OCI-LY3 (cell line): ENCODE results near the gene GJB1.

Experiments used
- H2AFZ ChIP-seq: fragments of 200-600, 300-600 bp; shearing (Covaris generic); 2 replicates; pipeline ENCODE4 v1.6.0; 2014; ENCODE audit warnings: antibody characterized with exemption, low read depth, low read length
- H3K27ac ChIP-seq: fragments of 200-600, 300-600 bp; sonication (generic); 2 replicates; pipeline ENCODE4 v1.5.1; 2014; ENCODE audit warnings: mild to moderate bottlenecking, low read length, moderate library complexity, mixed read lengths
- H3K27me3 ChIP-seq: fragments of 200-600, 300-600 bp; sonication (generic); 2 replicates; pipeline ENCODE4 v1.6.1; 2014; ENCODE audit warnings: low read depth, low read length, mixed read lengths
- H3K36me3 ChIP-seq: fragments of 200-600, 300-600 bp; sonication (generic); replicated peaks from 2 replicates; pipeline ENCODE3; 2014; ENCODE audit warnings: low read depth, low read length, mixed read lengths
- H3K4me1 ChIP-seq: fragments of 300-600, 200-600 bp; sonication (generic); 2 replicates; pipeline ENCODE4 v1.6.1; 2014; ENCODE audit warnings: low read length, mixed read lengths
- H3K4me2 ChIP-seq: fragments of 200-600, 300-600 bp; sonication (generic); 2 replicates; pipeline ENCODE4 v1.6.1; 2014; ENCODE audit warnings: low read length, mixed read lengths
- H3K4me3 ChIP-seq: fragments of 300-600, 200-600 bp; sonication (generic); 2 replicates; pipeline ENCODE4 v1.5.1; 2014; ENCODE audit warnings: antibody characterized with exemption, mild to moderate bottlenecking, low read length, moderate library complexity
- H3K79me2 ChIP-seq: fragments of 300-600, 200-600 bp; shearing (Covaris generic); 2 replicates; pipeline ENCODE4 v1.6.1; 2014; ENCODE audit warnings: mild to moderate bottlenecking, low read length, mixed read lengths
- H3K9ac ChIP-seq: fragments of 300-600, 200-600 bp; shearing (Covaris generic); 2 replicates; pipeline ENCODE4 v1.6.0; 2014; ENCODE audit warnings: mild to moderate bottlenecking, low read length, moderate library complexity
- H3K9me3 ChIP-seq: fragments of 200-600, 300-600 bp; shearing (Covaris generic); 2 replicates; pipeline ENCODE4 v1.6.1; 2014; ENCODE audit warnings: low read length, mixed read lengths; ENCODE audit not compliant: insufficient read depth
- H4K20me1 ChIP-seq: fragments of 200-600, 300-600 bp; sonication (generic); 2 replicates; pipeline ENCODE4 v1.6.1; 2016; ENCODE audit warnings: low read length, mixed read lengths; ENCODE audit not compliant: insufficient read depth
- CTCF ChIP-seq: fragments of 200-600, 300-600 bp; sonication (generic); IDR thresholded peaks from 2 replicates; pipeline ENCODE4 v1.5.1; 2014; ENCODE audit warnings: antibody characterized with exemption, low read length, low read depth
- EZH2phosphoT487 ChIP-seq: fragments of 200-600 bp; shearing (Covaris generic); IDR thresholded peaks from 2 replicates; pipeline ENCODE4 v1.6.1; 2018; ENCODE audit warnings: antibody characterized with exemption, mixed run types, low read depth

GJB1 gene

GRCh38 chrX:71184803-71185495, 38.1 kb upstream of the GJB1 start:
- Histone ChIP-seq H3K9me3 (no peaks in the 10 kb centered on the region), H3K4me3 (no peak overlapping the region), H3K27me3 (no peaks in the 10 kb centered on the region), H3K36me3 (peaks cover 4% of the 10 kb centered on the region), H3K27ac (no peak overlapping the region), H4K20me1 (no peaks in the 10 kb centered on the region), H3K9ac (no peak overlapping the region), H2AFZ (no peak overlapping the region), H3K79me2 (0 out of 2 replicates have a peak, but pooled peaks cover 8% of the 10 kb centered on the region), H3K4me2 (no peak overlapping the region), H3K4me1 (peaks cover 26% of the 10 kb centered on the region)
- TF ChIP-seq CTCF (no peak), EZH2phosphoT487 (no peak)

- Histone ChIP-seq H3K9ac (no peak overlapping the region), H3K27me3 (no peaks in the 10 kb centered on the region), H3K4me3 (no peak overlapping the region), H3K4me1 (peaks cover 6% of the 10 kb centered on the region), H3K79me2 (peaks cover 40% of the 10 kb centered on the region), H3K9me3 (no peaks in the 10 kb centered on the region), H3K4me2 (no peak overlapping the region), H2AFZ (no peak overlapping the region), H3K36me3 (peaks cover 7% of the 10 kb centered on the region), H3K27ac (no peak overlapping the region), H4K20me1 (no peaks in the 10 kb centered on the region)
- TF ChIP-seq CTCF (no peak), EZH2phosphoT487 (no peak)
These were observed 31.8 kb upstream of the GJB1 start for GRCh38 chrX:71191248-71191647.

GRCh38 chrX:71195964-71196649, 26.9 kb upstream of the GJB1 start:
- peaks cover 34% of the 10 kb centered on the region for H3K4me1 ChIP-seq
- H4K20me1 ChIP-seq, result no peaks in the 10 kb centered on the region
- no peak overlapping the region for H3K27ac ChIP-seq
- peak overlapping the region; percentile 84 for H3K4me3 ChIP-seq
- no peak overlapping the region for H2AFZ ChIP-seq
- H3K79me2 ChIP-seq, result peaks cover 41% of the 10 kb centered on the region
- H3K36me3 ChIP-seq, result peaks cover 8% of the 10 kb centered on the region
- H3K9me3 ChIP-seq, result no peaks in the 10 kb centered on the region
- peak overlapping the region; percentile 92; the same call in 1 of the 2 replicates for H3K9ac ChIP-seq
- H3K4me2 ChIP-seq, result peak overlapping the region; percentile 84
- H3K27me3 ChIP-seq, result no peaks in the 10 kb centered on the region
- TF ChIP-seq CTCF (no peak), EZH2phosphoT487 (no peak)

- no peaks in the 10 kb centered on the region for H3K9me3 ChIP-seq
- H3K4me2 ChIP-seq, result peak overlapping the region; percentile 84
- H3K36me3 ChIP-seq, result peaks cover 8% of the 10 kb centered on the region
- H3K4me3 ChIP-seq, result peak overlapping the region; percentile 84
- H3K79me2 ChIP-seq, result peaks cover 34% of the 10 kb centered on the region
- peak overlapping the region; percentile 22; the same call in 1 of the 2 replicates for H2AFZ ChIP-seq
- peak overlapping the region; percentile 92 for H3K9ac ChIP-seq
- no peaks in the 10 kb centered on the region for H3K27me3 ChIP-seq
- H4K20me1 ChIP-seq, result no peaks in the 10 kb centered on the region
- TF ChIP-seq EZH2phosphoT487 (no peak), CTCF (no peak)
- H3K27ac ChIP-seq, result peak overlapping the region; percentile 88
- peaks cover 34% of the 10 kb centered on the region for H3K4me1 ChIP-seq
These were observed 25.0 kb upstream of the GJB1 start for GRCh38 chrX:71198066-71198465.
